ENCODE results near the gene GLOD4. TPM values are rescaled to one million over a fixed set of nuclear protein-coding genes. Genes with fewer than 3 reads are reported as not detected.
A peak's percentile ranks its signal among the peaks of the same experiment; 100 is the strongest.
"Not testable (repeated sequence)": the region's sequence is repeated elsewhere in the genome, so short reads cannot be mapped to it uniquely, and the experiment has no call there.

Gene GLOD4
- total RNA-seq, 1 experiment from 2014 or later: 96.4 TPM

DNA sequence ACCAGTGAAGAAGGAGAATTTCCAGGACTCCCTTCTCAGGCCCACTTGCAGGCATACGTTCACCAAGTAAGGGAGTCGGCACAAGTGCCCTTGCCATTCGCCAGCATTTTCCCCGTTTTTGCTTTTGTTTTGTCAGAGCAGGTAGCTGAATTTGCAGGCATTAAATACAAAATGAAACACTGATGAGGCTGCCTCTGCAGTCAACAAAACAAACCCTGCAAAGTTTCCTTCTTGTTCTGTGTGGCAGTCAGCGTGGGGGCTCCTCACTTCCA, 7.8 kb downstream of the GLOD4 start:
- DNase-seq (ENCODE audit: low read depth): no peak

GRCh38 chr17:773467-774312, 8.4 kb downstream of the GLOD4 start:
- DNase-seq (ENCODE audit: low read depth): no peak

DNA sequence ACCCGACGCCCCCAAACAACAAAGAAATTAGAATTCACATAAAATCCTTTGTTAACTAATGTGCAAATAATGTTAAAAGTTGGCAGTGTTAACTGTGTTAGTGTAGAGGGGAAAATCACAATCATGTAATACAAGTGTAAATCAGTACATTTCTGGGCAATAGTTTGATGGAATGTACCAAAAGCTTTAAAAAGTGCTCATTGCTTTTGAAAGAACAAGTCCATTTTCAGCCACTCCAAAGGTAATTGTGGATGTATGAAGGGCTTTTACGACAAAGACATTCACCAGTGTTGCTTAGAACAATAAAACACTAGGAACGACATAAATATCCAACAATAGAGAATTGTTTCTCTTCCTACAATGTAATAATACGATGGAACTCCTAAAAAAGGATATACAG, 9.1 kb downstream of the GLOD4 start:
- DNase-seq (ENCODE audit: low read depth): no peak

DNA sequence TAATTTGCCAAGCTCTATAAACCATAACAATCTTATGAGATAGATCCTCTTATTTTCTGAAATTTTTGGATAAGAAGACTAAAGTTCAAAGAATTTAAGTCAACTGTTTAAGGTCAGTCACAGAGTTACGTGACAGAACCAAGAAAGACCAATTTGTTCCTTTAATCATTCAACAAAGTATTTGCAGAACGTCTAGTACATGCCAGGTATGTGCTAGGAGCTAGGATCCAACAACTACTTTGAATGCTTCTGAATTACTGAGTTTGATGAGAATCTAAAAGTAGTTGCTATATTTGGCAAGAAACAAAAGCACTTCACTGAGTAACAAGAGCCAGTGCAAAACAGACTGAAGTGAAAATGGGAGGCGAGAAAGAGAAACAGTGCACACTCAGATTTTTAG, 15.0 kb downstream of the GLOD4 start:
- no peak for DNase-seq (ENCODE audit: low read depth)

- DNase-seq (ENCODE audit: low read depth): no peak
These were observed 21.7 kb downstream of the GLOD4 start for GRCh38 chr17:760371-760770.

DNA sequence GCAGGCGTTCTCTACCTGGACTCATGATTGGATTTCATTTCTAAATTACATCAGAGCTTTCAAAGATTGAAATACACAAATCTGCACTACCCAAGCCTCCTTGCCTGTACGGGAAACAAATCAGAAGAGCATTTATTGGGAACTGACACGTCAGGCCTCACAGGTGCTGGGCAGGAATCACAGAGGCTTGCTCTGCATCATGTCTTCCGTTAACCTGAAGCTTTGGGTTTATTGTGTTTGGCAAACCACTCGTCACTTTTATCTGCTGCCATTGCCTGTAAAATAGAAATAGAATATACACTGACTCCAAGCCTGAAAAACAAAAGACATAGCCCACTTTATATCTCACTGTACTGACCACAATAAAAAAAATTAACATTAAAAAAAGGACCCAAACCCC, 22.1 kb downstream of the GLOD4 start:
- no peak for DNase-seq (ENCODE audit: low read depth)

DNA sequence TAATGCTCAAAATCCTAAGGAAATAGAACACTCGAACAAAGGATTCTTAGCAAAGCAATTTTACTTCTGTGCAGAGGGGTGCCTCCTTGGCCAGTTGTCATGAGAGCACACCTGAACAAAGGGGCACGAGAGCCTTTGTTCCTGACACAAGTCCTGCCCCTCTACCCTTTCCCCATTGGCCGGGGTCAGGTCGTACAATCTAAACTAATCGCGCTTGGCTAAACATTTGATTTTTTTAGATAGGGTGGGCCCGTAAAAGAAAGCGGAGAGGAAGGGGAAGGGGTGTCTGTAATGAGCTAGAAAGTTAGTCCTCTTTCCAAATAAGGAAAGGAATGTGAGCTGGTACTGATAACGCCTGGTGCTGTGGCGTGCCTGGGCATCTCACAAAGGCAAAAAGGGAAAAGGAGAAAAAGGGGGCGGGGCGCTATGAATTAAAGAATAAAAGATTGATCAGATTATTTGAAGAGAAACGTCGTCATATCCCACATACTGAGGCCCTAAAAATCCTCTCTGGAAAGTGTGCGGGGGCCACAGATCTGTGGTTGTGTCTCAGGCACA, 26.0 kb downstream of the GLOD4 start:
- not testable (repeated sequence) for DNase-seq (ENCODE audit: low read depth)

DNA sequence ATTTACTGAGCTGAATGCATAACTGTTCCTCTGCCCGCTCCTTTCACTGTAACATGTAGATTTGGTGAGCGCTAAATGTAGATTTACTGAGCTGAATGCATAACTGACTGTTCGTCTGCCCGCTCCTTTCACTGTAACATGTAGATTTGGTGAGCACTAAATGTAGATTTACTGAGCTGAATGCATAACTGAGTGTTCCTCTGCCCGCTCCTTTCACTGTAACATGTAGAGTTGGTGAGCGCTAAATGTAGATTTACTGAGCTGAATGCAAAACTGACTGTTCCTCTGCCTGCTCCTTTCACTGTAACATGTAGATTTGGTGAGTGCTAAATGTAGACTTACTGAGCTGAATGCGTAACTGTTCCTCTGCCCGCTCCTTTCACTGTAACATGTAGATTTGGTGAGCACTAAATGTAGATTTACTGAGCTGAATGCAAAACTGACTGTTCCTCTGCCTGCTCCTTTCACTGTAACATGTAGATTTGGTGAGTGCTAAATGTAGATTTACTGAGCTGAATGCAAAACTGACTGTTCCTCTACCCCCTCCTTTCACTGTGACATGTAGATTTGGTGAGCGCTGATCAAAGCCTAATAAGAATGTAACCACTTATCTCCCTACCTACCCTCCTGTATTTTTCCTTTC, 26.6 kb downstream of the GLOD4 start:
- DNase-seq (ENCODE audit: low read depth): not testable (repeated sequence)

DNA sequence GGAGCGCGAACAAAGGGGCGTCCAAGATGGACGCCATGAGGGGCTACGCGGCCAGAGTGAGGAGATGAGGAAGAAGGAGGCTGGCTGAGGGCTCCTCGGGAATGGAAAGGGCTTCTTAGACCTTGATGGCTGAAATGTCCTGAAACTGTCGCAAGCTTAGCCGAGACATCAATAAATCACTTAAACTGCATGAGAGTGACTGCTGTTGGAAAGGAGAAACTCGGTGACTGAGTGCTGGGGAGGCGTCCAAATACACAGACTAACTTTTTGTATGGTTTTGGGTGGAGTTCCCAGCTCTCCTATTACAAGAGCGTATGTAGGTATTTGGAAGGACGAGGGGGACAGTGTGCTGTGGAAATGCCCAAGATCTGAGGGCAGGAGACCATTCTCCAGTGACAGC, 28.7 kb downstream of the GLOD4 start:
- no peak for DNase-seq (ENCODE audit: low read depth)

- peak; percentile 58 for DNase-seq (ENCODE audit: low read depth)
These were observed 29.4 kb downstream of the GLOD4 start for GRCh38 chr17:752620-753219.

GRCh38 chr17:752002-752619, 30.0 kb downstream of the GLOD4 start, which contains the start of gene GEMIN4:
Gene GEMIN4, minus strand, starts transcription at chr17:752264. Its CDS starts 122 bp downstream, at chr17:752142.
- DNase-seq (ENCODE audit: low read depth): peak; percentile 96

- peak; percentile 65 for DNase-seq (ENCODE audit: low read depth)
These were observed 30.6 kb downstream of the GLOD4 start for GRCh38 chr17:751269-752001.

- DNase-seq (ENCODE audit: low read depth): no peak
These were observed 31.5 kb downstream of the GLOD4 start for GRCh38 chr17:750431-751037.

DNA sequence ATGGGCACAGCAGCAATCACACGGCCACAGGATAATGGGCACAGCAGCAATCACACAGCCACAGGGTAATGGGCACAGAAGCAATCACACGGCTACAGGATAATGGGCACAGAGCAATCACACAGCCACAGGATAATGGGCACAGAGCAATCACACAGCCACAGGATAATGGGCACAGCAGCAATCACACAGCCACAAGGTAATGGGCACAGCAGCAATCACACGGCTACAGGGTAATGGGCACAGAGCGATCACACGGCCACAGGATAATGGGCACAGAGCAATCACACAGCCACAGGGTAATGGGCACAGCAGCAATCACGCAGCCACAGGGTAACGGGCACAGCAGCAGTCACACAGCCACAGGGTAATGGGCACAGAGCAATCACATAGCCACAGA, 32.7 kb downstream of the GLOD4 start:
- DNase-seq (ENCODE audit: low read depth): not testable (repeated sequence)

- DNase-seq (ENCODE audit: low read depth): not testable (repeated sequence)
These were observed 33.5 kb downstream of the GLOD4 start for GRCh38 chr17:748604-749003.

DNA sequence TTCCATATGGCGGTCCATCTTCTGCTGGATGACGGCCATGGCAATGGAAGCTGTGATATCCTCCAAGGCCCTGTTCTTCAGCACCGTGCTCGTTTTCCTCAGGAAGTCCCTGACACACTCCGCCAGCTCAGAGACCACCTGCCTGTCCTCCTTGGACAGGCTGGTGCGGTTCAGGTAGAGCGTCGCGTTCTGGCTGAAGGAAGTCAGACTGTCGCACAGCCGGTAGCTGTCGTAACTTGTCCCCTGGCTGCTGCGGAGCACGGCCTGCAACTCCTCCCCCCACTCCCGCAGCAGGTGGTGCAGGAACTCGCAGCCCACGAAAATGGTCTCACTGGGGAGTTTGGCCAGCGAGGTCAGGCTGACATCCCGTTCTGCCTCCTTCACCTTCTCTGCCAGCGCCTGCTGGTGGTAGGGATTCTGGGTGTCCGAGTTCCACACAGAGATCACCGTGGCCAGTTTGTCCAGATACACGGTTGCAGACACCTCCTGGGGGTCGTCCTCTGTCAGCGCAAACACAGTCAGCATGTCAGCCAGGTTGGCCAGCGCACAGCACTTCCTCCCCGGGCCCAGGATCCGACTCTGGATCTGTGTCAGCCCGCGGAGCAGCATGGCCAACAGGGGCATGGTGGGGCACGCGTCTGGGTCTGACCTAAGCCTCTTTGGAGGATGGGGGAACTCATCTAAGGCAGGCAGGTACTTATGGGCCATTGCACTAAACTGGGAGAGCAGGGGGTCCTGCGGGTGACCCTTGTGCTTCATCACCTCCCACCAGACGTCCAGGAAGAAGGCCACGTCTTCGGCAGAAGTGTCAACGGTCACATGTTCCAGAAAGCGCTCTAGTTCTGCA, 35.1 kb downstream of the GLOD4 start:
- no peak for DNase-seq (ENCODE audit: low read depth)

GRCh38 chr17:746181-746580, 35.9 kb downstream of the GLOD4 start:
- DNase-seq (ENCODE audit: low read depth): no peak

DNA sequence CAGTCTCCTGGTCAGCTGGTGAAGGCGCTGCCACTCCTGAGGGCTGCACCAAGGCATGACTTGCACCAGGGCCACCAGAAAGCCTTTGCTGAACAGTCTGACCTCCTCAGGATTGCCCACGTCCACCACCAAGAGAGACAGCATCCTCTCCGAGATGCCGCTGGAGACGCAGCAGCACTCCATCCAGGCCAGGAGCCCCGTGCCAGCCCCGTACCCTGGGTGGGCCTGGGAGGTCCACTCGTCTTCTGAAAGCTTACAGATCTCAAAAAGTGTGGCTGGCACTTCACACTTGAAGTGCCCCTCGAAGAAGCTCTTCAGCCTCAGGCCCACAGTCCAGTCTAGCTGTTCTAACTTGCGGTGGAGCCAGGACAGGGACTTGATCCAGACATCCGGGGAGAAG, 36.7 kb downstream of the GLOD4 start:
- DNase-seq (ENCODE audit: low read depth): no peak

GRCh38 chr17:744937-745336, 37.1 kb downstream of the GLOD4 start:
- no peak for DNase-seq (ENCODE audit: low read depth)

DNA sequence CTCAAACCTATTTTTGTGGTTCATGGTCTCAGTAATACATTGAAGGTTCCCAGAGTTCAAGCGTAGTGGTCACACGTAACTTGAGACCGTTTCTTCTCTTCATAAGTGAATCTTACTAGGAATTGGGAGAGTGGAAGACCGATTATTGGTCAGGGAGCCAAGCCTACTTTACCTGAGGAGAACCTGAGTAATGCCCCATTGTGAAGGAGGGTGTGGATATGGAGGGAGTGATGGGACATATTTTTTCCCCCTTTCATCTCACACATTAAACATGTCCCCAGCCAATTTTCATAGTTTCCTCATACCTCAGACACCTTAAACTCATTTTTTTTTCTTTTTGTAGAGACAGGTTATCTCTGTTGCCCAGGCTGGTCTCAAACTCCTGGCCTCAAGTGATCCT, 38.9 kb downstream of the GLOD4 start:
- DNase-seq (ENCODE audit: low read depth): no peak

Data from Daoy (cell line).